Measurements from ENCODE around the gene EGFL8. TPM values are rescaled to one million over a fixed set of nuclear protein-coding genes. Genes with fewer than 3 reads are reported as not detected.
A peak's percentile ranks its signal among the peaks of the same experiment; 100 is the strongest.

Gene EGFL8
- total and polyA plus RNA-seq, 9 of the 15 experiments (the other 6 are each of a cell fraction or from before 2014, with no cell fraction given): 2.2 to 47.4 (median 14.2) TPM

DNA sequence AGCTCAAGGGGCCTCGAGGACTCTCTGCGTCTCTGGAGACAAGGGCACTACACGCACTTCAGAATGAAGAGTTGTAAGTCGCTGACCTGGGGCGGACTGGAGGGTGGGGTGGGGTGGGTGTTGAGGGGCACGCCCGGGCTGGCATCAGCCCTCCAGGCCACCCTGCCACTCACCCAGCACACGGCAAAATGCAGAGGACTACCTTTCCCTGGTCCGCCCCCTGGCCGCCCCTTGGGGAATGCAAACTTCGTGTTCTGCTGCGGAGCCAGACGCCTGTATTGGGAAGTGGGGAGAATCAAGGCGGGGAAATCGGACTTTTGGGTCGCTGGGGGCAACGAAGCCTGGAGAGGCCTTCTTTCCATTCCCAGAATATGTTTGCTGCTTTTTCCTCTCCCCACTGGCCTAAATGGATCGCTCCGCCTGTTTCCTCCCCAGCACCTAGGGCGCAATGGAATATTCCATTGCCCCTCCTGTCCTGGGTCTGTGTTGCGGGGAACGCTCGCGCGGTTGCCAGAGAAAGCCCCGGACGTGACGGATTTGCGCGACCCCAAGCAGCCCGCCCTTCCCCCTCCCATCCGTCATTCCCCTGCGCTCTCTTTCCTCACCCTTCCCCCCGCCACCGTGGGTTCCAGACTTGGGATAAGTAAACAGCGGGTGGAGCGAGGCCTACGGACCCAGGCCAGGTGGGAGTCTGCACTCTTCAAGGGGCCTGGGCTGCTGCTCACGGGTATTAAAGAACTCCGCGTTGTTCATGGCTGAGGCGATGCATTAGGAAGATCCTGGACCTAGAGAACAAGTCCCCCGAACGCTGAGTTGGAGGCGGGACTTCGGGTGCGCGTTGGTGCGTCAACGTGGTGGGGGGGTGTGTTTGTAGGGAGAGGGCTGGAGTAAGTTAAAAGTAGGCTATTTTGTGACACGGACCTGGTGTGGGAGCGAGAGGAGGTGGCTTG, 10.6 kb upstream of the EGFL8 start, which contains the start of gene PPT2 (continued):
- no peak for TF ChIP-seq FIP1L1 (IDR thresholded peaks at IDR 0.05; ENCODE audit: low read depth, low read length, poor library complexity, severe bottlenecking)
- TF ChIP-seq ZSCAN32 (CRISPR knock-in tag; IDR thresholded peaks at IDR 0.05): no peak
- no peak for TF ChIP-seq CBFA2T3 (IDR thresholded peaks at IDR 0.05)
- TF ChIP-seq ZKSCAN1 (IDR thresholded peaks at IDR 0.05; ENCODE audit: low read depth, low read length): peak; percentile 71
- TF ChIP-seq MEF2A (IDR thresholded peaks at IDR 0.05; ENCODE audit: control insufficient read depth, low read depth, low read length): no peak
- peak; percentile 83 to 91; a peak in 3 of 4 replicates for TF ChIP-seq SIN3A (IDR thresholded peaks at IDR 0.05; ENCODE audit: borderline replicate concordance in 2 of 2, control insufficient read depth in 1 of 2, low read depth in 2 of 2, low read length in 2 of 2)
- no peak for TF ChIP-seq NCOA6 (IDR thresholded peaks at IDR 0.05)
- TF ChIP-seq ESRRB (CRISPR knock-in tag; IDR thresholded peaks at IDR 0.05; ENCODE audit: borderline replicate concordance): no peak
- TF ChIP-seq PURB (CRISPR knock-in tag; IDR thresholded peaks at IDR 0.05; ENCODE audit: low read depth): no peak
- TF ChIP-seq, protein P1, sequence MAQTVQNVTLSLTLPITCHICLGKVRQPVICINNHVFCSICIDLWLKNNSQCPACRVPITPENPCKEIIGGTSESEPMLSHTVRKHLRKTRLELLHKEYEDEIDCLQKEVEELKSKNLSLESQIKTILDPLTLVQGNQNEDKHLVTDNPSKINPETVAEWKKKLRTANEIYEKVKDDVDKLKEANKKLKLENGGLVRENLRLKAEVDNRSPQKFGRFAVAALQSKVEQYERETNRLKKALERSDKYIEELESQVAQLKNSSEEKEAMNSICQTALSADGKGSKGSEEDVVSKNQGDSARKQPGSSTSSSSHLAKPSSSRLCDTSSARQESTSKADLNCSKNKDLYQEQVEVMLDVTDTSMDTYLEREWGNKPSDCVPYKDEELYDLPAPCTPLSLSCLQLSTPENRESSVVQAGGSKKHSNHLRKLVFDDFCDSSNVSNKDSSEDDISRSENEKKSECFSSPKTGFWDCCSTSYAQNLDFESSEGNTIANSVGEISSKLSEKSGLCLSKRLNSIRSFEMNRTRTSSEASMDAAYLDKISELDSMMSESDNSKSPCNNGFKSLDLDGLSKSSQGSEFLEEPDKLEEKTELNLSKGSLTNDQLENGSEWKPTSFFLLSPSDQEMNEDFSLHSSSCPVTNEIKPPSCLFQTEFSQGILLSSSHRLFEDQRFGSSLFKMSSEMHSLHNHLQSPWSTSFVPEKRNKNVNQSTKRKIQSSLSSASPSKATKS (CRISPR knock-in tag; IDR thresholded peaks at IDR 0.05): no peak
- no peak for TF ChIP-seq GTF3C2 (IDR thresholded peaks at IDR 0.05; ENCODE audit: borderline replicate concordance, extremely low read depth, insufficient read length)
- peak; percentile 54 for TF ChIP-seq CCNT2 (IDR thresholded peaks at IDR 0.05; ENCODE audit: borderline replicate concordance, extremely low read depth, insufficient read length, low read depth, low read length)
- no peak for TF ChIP-seq HDAC6 (IDR thresholded peaks at IDR 0.05; ENCODE audit: low read depth, low read length)
- no peak for TF ChIP-seq CBX2 (IDR thresholded peaks at IDR 0.05; ENCODE audit: insufficient read depth, low read length, poor library complexity, severe bottlenecking)
- peak; percentile 68; the same call in 1 of the 2 replicates for TF ChIP-seq TGIF2 (CRISPR knock-in tag; IDR thresholded peaks at IDR 0.05)
- TF ChIP-seq, protein P2, sequence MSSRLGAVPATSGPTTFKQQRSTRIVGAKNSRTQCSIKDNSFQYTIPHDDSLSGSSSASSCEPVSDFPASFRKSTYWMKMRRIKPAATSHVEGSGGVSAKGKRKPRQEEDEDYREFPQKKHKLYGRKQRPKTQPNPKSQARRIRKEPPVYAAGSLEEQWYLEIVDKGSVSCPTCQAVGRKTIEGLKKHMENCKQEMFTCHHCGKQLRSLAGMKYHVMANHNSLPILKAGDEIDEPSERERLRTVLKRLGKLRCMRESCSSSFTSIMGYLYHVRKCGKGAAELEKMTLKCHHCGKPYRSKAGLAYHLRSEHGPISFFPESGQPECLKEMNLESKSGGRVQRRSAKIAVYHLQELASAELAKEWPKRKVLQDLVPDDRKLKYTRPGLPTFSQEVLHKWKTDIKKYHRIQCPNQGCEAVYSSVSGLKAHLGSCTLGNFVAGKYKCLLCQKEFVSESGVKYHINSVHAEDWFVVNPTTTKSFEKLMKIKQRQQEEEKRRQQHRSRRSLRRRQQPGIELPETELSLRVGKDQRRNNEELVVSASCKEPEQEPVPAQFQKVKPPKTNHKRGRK (tag; IDR thresholded peaks at IDR 0.05): no peak
- TF ChIP-seq RBBP5 (IDR thresholded peaks at IDR 0.05; ENCODE audit: borderline replicate concordance, insufficient read depth, low read length, poor library complexity, severe bottlenecking): no peak
- TF ChIP-seq HEY1 (CRISPR knock-in tag; IDR thresholded peaks at IDR 0.05; ENCODE audit: borderline replicate concordance): no peak
- no peak; the same call in 1 of the 2 replicates for TF ChIP-seq MYNN (IDR thresholded peaks at IDR 0.05)
- no peak for TF ChIP-seq MYNN (CRISPR knock-in tag; IDR thresholded peaks at IDR 0.05)

All from K562 (cell line).